Cortex of kidney (tissue), 1 donor: ENCODE measurements around the gene HABP4.
A peak's percentile ranks its signal among the peaks of the same experiment; 100 is the strongest.

Experiments
- DNase-seq: peaks from one replicate; lab custom pipeline; 2025; lab: John Stamatoyannopoulos, UW

Gene HABP4, protein sequence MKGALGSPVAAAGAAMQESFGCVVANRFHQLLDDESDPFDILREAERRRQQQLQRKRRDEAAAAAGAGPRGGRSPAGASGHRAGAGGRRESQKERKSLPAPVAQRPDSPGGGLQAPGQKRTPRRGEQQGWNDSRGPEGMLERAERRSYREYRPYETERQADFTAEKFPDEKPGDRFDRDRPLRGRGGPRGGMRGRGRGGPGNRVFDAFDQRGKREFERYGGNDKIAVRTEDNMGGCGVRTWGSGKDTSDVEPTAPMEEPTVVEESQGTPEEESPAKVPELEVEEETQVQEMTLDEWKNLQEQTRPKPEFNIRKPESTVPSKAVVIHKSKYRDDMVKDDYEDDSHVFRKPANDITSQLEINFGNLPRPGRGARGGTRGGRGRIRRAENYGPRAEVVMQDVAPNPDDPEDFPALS

DNA sequence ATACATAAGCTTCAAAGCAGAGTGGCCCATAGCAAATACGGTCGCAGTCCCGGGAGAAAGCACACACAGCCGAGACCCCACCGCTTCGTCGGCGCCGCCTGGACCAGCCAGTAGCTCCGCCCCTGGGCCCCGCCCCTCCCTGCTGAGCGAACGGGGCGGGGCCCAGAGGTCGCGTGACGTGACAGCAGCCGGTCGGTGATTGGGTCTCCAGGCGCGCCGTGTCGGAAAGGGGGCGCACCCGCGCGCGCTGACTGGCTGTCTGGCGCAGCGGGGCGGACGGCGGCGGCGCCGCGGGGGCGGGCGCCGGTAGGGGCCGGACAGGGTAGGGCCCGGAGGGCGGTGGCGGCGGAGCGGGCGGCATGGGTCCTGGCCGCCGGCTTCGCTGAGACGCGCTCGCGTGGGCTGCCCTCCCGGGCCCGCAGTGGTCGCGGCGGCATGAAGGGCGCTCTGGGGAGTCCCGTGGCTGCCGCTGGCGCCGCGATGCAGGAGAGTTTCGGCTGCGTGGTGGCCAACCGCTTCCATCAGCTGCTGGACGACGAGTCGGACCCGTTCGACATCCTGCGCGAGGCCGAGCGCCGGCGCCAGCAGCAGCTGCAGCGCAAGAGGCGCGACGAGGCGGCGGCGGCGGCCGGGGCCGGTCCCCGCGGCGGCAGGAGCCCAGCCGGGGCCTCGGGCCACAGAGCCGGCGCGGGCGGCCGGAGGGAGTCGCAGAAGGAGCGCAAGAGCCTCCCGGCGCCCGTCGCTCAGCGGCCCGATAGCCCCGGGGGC is at the start of gene HABP4:
Gene HABP4, plus strand, starts transcription at position 325 of the 768 bp plus-strand sequence. Its CDS starts 111 bp downstream, at position 436.
- DNase-seq = peak; percentile 23

DNA sequence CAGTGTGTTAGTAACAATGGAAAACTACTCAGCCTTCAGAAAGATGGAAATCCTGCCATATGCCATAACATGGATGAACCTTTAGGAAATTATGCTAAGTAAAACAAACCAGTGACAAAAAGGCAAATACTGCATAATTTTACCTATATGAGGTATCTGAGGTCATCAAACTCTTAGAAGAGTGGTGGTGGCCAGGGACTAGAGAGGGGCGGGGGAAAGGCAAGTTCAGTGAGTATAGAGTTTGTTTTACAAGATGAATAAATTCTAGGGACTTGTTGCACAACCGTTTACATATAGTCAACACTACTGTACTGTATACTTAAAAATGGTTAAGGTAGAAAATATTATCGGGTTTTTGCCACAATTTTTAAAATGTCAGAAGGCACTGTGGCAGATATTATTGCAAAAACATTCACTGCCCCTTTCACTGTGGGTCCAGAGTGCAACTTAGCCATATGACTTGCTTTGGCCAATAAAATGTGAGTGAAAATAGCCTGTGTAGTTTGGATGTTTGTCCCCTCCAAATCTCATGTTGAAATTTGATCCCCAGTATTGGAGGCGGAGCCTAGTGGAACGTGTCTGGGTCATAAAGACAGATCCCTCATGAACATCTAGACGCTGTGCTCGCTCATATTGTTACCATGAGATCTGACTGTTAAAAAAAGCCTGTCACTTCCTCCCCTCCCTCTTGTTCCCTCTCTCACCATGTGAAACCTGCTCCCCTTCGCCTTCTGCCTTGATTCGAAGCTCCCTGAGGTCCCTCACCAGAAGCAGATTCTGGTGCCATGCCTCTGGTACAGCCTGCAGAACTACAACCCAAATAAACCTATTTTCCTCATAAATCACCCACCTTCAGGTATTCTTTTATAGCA is 41.3 kb upstream of the HABP4 start:
- DNase-seq = no peak

DNA sequence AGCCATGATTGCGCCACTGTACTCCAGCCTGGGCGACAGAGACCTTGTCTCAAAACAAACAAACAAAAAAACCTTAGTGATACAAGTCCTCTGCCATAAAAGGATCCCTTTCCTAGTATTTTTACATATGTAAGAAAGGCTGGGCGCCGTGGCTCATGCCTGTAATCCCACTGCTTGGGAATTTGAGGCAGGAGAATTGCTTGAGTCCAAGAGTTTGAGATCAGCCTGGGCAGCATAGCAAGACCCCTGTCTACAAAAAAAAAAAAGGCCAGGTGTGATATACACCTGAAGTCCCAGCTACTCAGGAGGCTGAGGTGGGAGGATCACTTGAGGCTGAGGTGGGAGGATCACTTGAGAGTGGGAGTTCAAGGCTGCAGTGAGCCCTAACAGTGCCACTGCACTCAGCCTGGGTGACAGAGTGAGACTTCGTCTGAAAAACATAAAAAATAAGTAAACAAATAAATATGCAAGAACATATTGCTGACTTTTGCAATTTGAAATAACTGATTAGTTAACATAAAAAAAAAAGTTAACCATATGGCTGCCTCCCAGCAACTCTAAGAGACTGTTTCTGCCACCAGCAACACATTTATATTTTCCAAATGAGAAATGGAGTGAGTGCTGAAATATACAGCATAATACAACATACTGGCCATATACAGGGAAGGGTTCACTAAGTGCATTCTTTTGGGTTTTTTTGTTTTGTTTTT is 38.7 kb upstream of the HABP4 start:
- DNase-seq = no peak

DNA sequence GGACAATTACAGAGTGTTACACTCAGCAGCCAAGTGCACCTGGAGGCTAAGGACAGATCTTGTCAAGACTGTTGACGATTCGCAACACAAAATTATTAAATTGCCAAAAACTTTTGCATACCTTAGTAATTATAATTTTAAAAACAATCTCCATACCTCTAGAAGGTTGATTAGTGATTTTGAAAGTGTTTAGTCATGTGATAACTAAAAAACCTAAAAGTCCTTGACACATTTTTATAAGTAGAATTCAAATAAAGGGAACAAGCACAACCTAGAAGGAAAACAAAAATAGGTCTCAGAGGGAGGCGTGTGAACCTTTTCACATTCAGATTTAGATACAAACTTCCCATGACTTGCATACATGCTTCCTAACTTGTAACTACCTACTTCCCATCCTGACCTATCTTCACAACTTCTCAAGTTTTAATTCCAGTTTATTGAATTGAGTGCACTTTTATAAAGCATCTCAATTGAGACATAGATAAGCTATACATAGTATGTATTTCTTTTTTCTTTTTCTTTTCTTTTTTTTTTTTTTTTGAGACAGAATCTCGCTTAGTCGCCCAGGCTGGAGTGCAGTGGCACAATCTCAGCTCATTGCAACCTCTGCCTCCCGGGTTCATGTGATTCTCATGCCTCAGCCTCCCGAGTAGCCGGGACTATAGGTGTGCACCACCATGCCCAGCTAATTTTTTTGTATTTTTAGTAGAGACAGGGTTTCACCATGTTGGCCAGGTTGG is 37.6 kb upstream of the HABP4 start:
- DNase-seq = no peak

DNA sequence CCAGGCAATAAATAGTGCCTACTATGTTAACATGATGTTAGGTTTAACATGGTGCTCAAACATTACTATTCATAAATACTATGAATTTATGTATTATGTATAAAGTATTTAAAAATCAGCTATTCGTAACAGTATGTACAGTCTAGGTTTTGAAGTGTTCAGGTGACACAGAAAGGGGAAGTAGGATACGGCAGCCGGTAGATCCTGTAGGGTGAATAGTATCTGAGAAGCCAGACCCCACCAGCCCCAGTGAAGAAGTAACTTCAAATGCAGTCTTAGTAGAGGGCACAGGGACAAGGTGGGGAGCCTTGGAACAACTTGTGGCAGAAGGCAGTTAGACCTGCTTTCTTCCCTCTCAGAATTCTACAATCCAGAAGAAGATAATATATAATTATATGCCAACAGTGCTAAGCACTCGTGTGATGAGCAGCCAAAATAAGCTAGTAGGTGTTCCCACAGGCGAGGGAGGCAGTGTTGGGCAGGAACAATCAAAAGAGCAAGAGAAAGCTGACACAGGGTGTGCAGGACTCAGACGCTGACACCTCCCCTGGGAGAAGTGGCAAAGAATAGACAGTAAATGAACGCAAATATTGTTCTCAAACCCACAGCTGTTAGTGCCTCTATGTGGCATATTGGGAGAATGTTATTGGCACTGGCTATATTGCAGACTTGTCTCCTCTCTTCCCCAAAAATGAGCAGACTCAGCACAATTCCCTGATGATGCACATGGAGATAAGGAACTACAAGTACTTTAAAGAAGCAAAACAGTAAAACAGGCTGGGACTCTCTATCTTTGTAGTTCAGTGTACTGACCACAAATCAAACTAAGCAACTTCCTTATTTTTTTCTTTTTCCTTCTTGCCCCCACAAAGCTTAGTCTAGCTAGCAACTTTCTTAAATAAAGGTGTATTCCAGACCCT is 36.4 kb upstream of the HABP4 start:
- no peak for DNase-seq

DNA sequence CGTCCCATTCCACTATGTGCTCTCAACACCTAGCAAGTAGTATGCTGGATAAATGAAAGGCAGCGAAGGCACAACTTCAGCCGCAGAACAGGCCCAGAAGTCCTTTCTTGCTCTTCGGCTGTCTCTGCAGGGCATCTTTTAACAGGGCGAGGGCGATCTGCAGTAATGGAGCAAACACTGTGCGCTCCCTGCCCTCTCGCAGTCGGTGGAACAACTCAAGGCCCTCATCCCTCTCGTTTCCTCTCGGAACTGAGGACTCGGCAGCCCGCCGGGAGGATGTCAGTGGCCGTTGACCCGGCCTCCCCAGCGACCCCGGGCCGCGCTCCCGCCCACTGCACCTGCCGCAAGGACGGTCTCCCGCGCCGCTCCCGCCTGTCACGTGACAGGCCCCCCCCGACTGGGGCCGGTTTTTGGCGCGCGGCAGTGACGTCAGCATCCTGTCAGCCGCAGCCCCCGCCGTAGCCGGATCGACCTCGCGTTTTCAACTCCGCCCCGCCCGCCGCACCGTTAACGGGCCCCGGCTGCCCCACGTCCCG is 32.9 kb upstream of the HABP4 start:
- peak; percentile 53 for DNase-seq

DNA sequence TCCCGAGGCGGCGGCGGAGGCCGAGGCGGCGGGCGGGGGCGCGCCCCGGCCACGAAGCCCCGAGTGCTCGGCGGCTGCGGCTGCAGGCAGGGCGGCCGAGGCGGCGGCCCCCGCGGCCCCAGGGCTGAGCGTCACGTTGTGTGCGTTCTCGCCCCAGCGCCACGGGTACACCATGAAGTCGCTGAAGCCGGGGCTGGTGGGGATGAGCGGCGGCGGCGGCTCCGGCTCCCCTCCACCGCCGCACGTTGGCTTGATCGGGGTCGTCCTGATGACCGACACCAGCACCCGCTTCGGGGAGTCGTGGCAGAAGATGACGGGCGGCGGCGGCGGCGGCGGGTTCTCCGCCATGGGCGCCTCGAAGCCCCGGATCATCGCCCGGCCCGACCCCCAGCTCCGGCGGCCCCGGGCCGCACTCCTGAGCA is 32.3 kb upstream of the HABP4 start:
- no peak for DNase-seq

DNA sequence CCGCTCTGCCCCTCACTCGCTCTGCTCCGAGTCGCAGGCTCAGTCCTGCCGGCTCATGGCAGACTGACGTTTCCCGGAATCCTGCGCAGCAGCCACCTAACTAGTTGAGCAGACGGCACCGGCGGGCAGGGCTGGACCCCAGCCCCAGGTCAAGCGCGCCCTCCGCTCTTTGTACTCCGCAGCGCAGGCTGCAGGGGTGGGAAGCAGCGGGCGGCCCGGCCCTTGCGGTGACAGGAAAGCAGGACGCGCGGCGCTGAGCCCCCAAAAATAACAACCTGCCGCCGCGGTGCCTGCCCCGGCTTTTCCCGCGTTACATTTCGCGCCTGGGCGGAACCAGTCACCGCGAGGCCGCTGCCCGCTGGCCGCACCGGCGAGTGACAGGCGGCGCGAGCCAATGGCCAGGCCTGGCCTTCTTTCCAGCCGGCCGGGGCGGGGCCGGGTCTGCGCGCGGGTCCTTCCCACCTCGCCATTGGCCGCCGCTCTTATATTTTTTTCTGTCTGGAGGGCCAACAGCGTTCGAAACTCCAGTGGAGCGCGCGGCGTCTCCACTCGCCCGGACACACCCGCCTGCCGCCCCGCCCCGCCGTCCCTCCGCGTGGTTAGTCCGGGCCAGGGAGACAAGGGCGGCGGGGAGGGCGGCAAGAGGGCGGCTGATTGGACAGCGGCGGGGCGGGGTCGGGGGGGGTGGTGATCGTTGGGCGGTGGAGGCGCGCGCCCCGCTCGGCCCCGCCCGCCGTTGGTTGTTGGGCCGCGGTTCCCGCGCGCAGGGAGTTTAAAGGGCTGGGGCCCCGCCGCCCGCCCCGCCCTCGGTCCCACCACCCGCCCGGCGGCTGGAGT is 31.7 kb upstream of the HABP4 start, which contains the start of gene ZNF367:
Gene ZNF367, minus strand, starts transcription at position 288 of the 837 bp plus-strand sequence. CDS start 338 bp downstream, outside the sequence.
- DNase-seq = peak; percentile 82

DNA sequence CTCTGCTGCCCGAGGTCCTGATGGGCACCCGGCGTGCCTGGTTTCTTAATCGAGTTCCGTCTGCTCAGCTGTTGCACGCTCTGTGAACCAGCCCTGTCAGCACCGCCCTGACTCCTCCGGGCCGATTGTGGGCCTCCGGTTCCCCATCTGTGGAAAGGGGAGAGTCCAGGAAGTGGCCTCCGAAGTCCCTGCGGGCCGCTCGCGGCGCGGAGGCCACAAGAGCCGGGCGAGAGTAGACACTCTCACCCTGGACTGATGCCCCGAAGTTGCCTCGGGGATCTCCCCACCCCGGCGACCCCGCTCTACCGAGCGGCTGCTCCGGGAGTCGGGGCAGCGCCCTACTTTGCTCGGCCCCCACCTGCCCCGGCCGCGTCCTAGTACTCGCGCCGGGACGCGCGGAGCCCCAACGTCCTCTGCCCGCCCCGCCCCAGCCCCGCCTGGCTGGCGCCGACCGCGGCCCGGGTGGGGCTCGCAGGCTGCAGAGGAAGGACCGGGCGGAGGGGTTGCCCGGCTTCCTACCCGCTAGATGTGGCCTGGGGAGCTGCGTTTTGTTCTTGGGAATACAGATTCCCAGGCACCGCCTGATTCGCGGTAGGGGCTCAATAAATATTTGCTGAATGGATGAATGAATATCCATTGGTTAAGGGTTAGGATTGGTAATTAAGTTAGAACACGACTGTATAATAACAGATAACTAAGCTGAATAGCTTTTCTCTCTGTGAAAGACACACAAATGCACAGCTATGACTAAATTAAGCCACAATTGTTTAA is 30.9 kb upstream of the HABP4 start:
- peak; percentile 82 for DNase-seq

DNA sequence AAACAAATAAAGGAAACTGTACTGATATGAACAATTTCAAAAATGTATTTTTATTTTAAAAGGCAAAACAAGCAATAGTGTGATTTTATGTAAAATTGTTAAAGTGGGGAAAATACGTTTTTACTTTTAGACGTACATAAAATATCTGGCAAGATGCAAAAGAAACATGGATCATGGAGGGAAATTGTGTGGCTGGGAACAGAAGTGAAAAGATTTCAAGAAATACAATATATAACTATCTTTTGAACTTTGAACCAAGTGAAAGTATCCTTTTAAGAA is 30.3 kb upstream of the HABP4 start:
- DNase-seq = no peak

DNA sequence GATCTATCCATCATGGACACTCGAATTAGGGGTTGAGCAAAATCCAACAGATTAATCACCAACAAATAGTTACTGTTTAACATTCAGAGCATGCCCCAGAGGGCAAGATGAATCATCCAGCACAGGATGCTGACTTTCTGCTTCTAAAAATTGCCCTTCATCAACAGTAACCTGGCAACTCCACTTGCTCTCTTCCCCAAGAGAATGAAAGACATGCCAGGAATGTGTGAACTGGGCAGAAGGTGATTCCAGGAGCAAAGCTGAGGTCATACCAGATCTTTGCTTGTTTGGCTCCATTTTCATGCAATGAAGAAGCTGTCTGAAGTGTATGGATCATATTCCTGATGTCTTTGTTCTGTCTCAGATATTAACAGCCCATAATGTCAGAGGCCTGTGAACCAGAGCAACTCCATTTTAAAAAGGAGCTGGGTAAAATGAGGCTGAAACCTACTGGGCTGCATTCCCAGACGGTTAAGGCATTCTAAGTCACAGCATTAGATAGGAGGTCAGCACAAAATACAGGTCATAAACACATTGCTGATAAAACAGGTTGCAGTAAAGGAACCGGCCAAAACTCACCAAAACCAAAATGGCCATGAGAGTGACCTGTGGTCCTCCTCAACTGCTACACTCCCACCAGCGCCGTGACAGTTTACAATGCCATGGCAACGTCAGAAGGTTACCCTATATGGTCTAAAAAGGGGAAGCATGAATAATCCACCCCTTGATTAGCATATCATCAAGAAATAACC is 29.3 kb upstream of the HABP4 start:
- no peak for DNase-seq

DNA sequence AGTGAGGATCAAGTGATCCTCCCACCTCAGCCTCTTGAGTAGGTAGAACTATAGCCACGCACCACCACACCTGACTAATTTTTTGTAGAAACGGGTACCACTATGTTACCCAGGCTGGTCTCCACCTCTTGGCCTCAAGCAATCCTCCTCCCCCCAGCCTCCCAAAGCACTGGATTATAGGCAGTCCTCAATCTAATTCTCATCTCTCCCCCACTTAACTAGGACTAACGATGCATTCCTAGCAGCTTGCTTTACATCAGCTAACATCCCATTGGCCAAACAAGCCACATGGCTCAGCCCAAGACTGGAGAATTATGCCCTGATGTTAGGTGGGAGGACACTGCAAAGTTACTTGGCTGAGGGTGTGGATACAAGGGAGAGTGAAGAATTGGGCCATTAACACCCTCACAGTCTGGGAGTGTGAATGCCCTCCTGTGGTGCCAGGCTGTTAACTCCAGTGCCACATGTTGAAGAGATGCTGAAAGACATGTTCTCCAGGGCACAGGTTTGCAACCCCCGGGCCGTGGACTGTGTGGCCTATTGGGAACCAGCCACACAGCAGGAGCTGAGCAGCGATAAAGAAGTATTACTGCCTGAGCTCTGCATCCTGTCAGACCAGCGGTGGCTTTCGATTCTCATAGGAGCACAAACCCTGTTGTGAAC is 26.5 kb upstream of the HABP4 start:
- no peak for DNase-seq

DNA sequence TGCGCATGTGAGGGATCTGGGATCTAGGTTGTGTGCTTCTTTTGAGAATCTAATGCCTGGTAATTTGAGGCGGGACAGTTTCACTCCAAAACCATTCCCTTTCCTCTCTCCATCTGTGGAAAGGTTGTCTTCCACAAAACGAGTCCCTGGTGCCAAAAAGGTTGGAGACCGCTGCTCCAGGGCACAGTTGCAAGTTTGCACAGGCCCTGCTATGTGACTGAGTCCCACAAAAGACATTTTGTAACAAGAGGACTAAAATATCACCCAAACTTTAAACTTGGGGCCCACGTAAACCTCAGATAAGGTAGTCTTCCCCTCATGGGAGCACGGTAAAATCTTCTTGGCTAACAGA is 26.0 kb upstream of the HABP4 start:
- no peak for DNase-seq

DNA sequence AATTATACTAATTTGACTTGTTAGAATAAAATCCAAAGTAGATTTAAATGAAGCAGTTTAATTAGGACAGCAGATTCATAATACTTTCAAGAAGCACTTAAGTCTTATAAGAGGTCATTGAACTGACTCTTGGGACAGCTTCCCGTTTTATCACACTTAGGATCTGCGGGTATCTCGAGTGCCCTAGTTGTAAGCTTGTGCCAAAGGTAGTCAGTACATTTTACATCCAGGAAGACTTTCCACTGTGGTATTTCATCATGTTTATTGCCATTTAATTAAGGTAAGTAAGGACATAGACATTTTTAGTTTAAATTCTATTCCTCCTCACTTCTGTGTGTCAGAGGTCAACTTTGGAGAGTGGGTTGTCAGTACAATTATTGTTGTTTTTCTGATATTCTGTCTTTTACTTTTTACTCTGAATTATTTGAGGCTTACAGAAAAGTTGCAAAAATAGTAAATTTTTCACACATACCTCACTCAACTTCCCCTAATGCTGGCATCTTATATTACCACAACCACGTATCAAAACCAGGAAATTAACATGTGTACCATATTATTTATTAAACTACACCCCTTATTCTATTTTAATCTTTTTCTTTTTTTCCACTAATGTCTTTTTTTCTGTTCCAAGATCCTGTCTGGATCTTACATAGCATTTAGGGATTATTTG is 24.3 kb upstream of the HABP4 start:
- DNase-seq = no peak

DNA sequence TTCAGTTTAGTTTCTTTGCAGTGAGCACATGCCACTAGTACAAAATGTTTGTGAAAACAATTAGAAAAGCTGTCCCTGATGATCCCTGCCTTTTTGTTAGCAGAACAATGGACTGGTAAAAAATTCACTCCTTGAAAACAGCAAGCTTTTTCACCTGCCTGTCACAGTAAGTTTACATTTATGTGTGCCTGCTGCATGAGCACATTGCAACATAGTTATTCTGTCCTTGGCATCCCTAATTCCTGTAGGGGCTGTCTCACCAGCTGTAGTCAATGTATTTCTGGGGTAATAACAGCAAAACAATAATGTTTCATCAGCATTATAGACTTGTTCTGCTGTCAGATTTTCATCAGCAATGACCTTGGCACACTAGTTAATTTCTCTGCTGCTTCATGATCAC is 20.2 kb upstream of the HABP4 start:
- no peak for DNase-seq

DNA sequence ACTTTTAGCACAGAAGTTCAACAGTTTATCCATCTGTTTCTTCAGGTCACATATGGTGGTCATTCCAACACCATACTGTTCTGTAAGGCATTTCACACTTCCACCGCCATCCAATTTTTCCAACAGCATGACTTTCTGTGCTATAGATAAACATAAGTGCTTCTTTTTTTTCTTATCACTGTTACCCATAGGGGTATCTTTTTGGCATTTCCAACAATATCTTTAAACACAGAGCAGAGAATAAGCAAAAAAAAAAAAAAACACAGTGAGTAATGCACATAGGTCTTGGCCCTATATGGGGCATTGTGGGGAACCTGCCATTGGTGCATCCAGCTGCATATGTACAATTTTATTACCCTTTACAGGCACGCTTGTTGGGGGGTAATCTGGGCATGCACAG is 19.6 kb upstream of the HABP4 start:
- DNase-seq = no peak
